Activated B cell treated with CpG ODN at 0.5 μM for 24 hours (primary cell): Measurements from ENCODE around the gene SPARCL1. TPM values are rescaled to one million over a fixed set of nuclear protein-coding genes. Genes with fewer than 3 reads are reported as not detected.

Experiments used
- ATAC-seq: fragments of 200-7000 bp; cut with Tn5 transposase; one replicate; pipeline ENCODE4 v1.10.0; 2021; ENCODE audit warnings: low read depth, mild to moderate bottlenecking, moderate library complexity
- CTCF ChIA-PET: fragments of 350-600 bp; sonication (Branson Sonifier 250); formaldehyde crosslinking; loops from one replicate; lab custom pipeline; 2021; ENCODE audit warnings: antibody characterized with exemption; lab: Charles Lee
- POLR2A ChIA-PET: fragments of 350-600 bp; sonication (Branson Sonifier 250); formaldehyde crosslinking; loops from one replicate; lab custom pipeline; 2021; ENCODE audit warnings: antibody characterized with exemption; lab: Charles Lee
- DNase-seq: peaks from one replicate; pipeline ENCODE4 v3.0.0; 2022
- H3K27ac Mint-ChIP-seq: one replicate; pipeline ENCODE4 v1.8.0; 2020; ENCODE audit warnings: mixed read lengths
- H3K27me3 Mint-ChIP-seq: one replicate; pipeline ENCODE4 v1.8.0; 2021; ENCODE audit warnings: mixed read lengths
- H3K36me3 Mint-ChIP-seq: one replicate; pipeline ENCODE4 v1.8.0; 2021; ENCODE audit warnings: low read depth, mixed read lengths
- H3K4me1 Mint-ChIP-seq: one replicate; pipeline ENCODE4 v1.8.0; 2021; ENCODE audit warnings: mixed read lengths
- H3K4me3 Mint-ChIP-seq: one replicate; pipeline ENCODE4 v1.8.0; 2020; ENCODE audit warnings: mild to moderate bottlenecking, mixed read lengths
- H3K9me3 Mint-ChIP-seq: one replicate; pipeline ENCODE4 v1.8.0; 2020; ENCODE audit warnings: mixed read lengths
- intact Hi-C: fragments of 100-400 bp; cut with micrococcal nuclease; formaldehyde crosslinking; loops from one replicate; pipeline ENCODE4 v1.15.1; 2024
- total RNA-seq: library from RNA; stranded (reverse); gene quantifications from 2 replicates; pipeline ENCODE4 v1.2.3, GENCODE V29; 2022
- TF ChIP-seq, protein P1 (sequence below): fragments of 200-600 bp; IDR thresholded peaks from one replicate; pipeline ENCODE4 v1.8.0; 2022; ENCODE audit warnings: antibody characterized with exemption, mild to moderate bottlenecking

Gene SPARCL1
- total RNA-seq, 1 donor from 2014 or later = not detected

DNA sequence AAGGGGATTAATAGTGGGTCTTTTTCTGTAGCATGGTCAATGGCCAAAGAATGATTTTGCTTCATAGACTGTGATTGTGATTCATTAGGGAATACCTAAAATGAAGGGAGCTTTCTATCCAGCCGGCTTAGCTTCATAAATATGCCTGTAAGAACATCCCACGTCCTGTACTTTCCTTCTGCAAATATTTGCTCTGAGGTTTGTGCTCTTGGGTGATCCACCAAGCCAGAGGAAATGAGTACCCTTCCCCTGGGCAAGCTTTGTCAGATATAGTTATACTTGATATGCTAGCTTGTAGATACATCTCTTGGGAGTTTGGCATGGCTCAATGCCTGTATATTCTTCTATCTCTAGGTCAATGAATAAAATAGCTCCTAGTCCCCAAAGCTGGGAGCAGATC, 28.2 kb upstream of the SPARCL1 start:
- Mint-ChIP-seq H3K4me1 (peaks cover 7% of the 10 kb centered on the region), H3K27ac (no peak overlapping the region), H3K4me3 (no peak overlapping the region), H3K36me3 (no peaks in the 10 kb centered on the region), H3K9me3 (no peaks in the 10 kb centered on the region), H3K27me3 (peaks cover 5% of the 10 kb centered on the region)
- no peak for ATAC-seq
- DNase-seq = no peak
- CTCF ChIA-PET = no interaction called here
- intact Hi-C loops = no loop called here
- TF ChIP-seq, protein P1, sequence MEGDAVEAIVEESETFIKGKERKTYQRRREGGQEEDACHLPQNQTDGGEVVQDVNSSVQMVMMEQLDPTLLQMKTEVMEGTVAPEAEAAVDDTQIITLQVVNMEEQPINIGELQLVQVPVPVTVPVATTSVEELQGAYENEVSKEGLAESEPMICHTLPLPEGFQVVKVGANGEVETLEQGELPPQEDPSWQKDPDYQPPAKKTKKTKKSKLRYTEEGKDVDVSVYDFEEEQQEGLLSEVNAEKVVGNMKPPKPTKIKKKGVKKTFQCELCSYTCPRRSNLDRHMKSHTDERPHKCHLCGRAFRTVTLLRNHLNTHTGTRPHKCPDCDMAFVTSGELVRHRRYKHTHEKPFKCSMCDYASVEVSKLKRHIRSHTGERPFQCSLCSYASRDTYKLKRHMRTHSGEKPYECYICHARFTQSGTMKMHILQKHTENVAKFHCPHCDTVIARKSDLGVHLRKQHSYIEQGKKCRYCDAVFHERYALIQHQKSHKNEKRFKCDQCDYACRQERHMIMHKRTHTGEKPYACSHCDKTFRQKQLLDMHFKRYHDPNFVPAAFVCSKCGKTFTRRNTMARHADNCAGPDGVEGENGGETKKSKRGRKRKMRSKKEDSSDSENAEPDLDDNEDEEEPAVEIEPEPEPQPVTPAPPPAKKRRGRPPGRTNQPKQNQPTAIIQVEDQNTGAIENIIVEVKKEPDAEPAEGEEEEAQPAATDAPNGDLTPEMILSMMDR = no peak
- POLR2A ChIA-PET = no interaction called here

DNA sequence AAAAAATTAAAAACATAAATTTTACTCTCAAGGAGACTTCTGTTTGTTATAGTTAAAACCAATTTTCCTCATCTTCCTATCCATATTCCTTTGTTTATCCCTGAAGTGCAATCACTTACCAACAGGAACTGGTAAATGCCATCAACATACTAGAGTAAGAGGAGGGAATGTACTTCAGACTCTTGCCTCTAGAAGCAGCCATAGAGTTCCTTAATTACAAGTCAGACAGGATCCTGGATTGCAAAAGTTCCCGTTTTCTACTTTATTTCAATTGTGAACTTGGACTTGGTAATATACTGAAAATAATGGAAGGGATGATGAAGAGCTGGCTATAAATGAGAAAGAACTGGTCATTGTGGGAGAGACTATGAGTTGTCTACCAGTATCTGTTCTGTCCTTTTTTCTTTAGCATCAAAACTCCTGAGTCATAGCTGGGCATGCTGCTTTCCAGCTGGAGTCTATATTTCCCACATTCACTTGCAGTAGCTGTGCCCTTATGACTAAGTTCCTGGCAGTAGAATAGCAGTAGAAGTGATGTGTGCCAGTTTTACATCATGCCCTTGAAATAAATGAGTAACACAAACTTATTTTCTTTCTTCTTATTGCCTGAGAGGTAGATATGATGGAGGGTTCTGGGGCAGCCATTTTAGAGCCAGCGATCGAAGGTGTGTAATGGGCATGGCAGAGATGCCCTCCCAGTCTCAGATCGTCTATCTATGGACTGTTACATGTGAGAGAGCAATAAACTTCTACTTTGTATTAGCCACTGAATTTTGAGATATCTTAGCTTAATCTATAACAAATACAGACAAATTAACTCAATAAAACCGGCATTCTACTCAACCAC, 26.8 kb upstream of the SPARCL1 start:
- TF ChIP-seq, protein P1 = no peak
- peaks cover under 1% of the 10 kb centered on the region for H3K27me3 Mint-ChIP-seq
- no peaks in the 10 kb centered on the region for H3K36me3 Mint-ChIP-seq
- POLR2A ChIA-PET = no interaction called here
- H3K27ac Mint-ChIP-seq = no peak overlapping the region
- no peak overlapping the region for H3K4me3 Mint-ChIP-seq
- intact Hi-C loops = no loop called here
- DNase-seq (no peak), ATAC-seq (no peak)
- H3K4me1 Mint-ChIP-seq = peaks cover 7% of the 10 kb centered on the region
- CTCF ChIA-PET = no interaction called here
- no peaks in the 10 kb centered on the region for H3K9me3 Mint-ChIP-seq

DNA sequence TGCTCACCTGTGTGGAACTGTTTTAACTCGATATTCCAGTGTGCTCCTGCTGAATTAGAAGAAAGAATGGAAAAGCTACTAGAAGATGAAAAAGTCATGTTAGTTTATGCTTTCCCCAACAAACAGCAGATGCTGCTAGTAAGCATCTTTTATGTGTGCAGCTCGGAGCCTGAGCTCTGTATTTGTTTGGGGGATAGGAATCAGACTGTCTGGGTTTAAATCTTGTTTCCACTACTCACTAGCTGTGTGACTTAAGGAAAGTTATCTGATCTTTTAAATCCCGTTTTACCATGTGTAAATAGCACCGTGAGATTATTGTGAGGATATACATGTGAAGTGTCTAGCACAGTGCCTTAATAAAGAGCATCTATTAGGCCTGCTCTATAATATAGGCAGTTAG, 24.0 kb upstream of the SPARCL1 start:
- Mint-ChIP-seq H3K4me1 (no peaks in the 10 kb centered on the region), H3K27ac (no peak overlapping the region), H3K9me3 (no peaks in the 10 kb centered on the region), H3K36me3 (no peaks in the 10 kb centered on the region), H3K4me3 (no peak overlapping the region), H3K27me3 (no peaks in the 10 kb centered on the region)
- TF ChIP-seq, protein P1 = no peak
- intact Hi-C loops = no loop called here
- no peak for DNase-seq
- ChIA-PET POLR2A (no interaction called here), CTCF (no interaction called here)
- ATAC-seq = no peak

DNA sequence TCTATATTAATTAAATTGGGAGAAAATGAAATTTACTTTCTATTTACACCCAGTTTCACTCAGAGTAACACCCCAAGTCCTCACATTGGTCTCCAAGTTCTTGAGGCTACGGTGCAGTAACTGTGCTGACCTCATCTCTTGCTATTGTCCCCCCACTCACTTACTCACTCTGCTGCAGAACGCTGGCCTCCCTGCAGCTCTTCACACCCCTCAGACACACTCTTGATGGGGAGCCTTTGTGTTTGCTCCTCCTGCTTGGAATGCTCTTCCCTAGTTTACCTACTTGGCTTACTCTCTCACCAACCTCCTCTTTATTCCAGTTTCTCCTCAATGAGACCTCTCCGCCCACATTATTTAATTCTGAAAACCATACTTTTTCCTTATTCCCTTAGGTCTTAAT, 22.2 kb upstream of the SPARCL1 start:
- intact Hi-C loops = no loop called here
- H3K9me3 Mint-ChIP-seq = no peaks in the 10 kb centered on the region
- H3K4me1 Mint-ChIP-seq = no peaks in the 10 kb centered on the region
- no peak for ATAC-seq
- ChIA-PET CTCF (no interaction called here), POLR2A (no interaction called here)
- H3K27ac Mint-ChIP-seq = no peak overlapping the region
- no peaks in the 10 kb centered on the region for H3K36me3 Mint-ChIP-seq
- TF ChIP-seq, protein P1 = no peak
- H3K27me3 Mint-ChIP-seq = no peaks in the 10 kb centered on the region
- no peak overlapping the region for H3K4me3 Mint-ChIP-seq
- no peak for DNase-seq

DNA sequence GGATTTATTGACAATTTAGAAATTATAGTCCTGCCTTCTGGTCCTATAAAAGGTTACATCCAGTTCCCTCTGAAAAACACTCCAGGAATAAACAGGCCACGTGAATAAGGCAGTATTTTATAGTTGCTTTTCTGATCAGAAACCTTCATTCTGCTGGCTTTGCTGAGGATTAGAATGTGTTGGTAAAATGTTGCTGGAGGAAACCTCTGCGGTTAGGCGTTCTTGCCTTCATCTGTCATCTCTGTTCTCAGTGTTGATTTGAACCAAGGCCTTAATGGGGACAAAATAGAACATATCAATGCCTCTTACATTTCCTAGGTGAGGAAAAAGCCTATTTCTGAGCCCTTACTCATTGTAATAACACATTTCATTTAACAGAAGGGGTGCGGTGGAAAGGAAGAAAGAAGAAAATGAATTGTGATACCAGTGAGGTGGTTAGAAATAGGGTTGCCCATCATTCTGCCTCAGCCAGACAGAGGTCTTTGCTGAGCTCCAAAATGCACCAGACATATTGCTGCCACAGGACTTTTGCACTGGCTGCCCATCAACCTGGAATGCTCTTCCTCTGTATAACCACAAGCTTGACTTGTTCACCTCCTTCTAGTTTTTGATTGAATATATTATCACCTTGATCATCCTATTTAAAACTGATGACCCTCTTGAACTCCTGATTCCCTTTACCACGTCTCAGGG, 18.0 kb upstream of the SPARCL1 start:
- POLR2A ChIA-PET = no interaction called here
- ATAC-seq (no peak), DNase-seq (no peak)
- no peaks in the 10 kb centered on the region for H3K9me3 Mint-ChIP-seq
- H3K4me3 Mint-ChIP-seq = no peak overlapping the region
- TF ChIP-seq, protein P1 = no peak
- H3K4me1 Mint-ChIP-seq = no peaks in the 10 kb centered on the region
- H3K36me3 Mint-ChIP-seq = no peaks in the 10 kb centered on the region
- intact Hi-C loops = no loop called here
- CTCF ChIA-PET = no interaction called here
- no peak overlapping the region for H3K27ac Mint-ChIP-seq
- peaks cover 2% of the 10 kb centered on the region for H3K27me3 Mint-ChIP-seq
